NCI-H2227 treated with DMSO at 0.1 percent for 48 hours (cell line): Measurements from ENCODE around the gene GGT6.

ENCODE experiments used
- DNase-seq: peaks from one replicate; lab custom pipeline; 2025; lab: John Stamatoyannopoulos, UW

Gene GGT6

GRCh38 chr17:4522661-4523060 lies 37.7 kb downstream of the GGT6 start:
- DNase-seq, result no peak

DNA sequence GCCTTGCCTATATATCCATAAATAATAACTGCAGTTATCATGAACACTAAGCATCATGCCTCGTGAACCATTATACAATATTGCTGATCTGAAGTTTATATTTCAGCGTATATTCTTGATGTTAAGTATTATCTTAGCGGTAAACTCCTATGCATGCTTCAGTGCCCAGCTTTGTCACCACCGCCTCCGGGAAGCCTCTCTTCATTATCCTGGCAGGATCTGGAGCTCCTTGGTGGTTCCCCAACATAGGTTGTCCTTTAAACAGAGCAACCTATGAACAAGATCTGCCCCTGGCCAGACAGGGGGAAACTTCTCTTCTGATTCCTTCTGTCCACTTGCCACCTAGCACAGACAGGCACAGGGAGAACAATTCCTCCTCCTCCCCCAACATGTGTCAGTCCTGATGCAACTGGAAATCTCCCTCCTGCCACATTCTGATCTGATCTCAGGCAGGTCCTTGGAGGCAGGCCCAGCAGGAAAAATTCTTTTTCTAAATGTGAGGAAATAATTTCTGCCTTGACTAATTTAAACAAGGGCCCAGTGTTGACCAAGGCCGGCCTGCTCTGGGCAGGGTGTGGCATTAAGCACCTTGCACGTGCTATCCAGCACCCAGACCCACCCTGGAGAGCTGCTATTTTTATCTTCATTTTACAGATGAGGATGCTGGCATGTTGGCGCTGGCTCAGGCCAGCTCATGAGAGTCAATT lies 39.3 kb downstream of the GGT6 start:
- no peak for DNase-seq

DNA sequence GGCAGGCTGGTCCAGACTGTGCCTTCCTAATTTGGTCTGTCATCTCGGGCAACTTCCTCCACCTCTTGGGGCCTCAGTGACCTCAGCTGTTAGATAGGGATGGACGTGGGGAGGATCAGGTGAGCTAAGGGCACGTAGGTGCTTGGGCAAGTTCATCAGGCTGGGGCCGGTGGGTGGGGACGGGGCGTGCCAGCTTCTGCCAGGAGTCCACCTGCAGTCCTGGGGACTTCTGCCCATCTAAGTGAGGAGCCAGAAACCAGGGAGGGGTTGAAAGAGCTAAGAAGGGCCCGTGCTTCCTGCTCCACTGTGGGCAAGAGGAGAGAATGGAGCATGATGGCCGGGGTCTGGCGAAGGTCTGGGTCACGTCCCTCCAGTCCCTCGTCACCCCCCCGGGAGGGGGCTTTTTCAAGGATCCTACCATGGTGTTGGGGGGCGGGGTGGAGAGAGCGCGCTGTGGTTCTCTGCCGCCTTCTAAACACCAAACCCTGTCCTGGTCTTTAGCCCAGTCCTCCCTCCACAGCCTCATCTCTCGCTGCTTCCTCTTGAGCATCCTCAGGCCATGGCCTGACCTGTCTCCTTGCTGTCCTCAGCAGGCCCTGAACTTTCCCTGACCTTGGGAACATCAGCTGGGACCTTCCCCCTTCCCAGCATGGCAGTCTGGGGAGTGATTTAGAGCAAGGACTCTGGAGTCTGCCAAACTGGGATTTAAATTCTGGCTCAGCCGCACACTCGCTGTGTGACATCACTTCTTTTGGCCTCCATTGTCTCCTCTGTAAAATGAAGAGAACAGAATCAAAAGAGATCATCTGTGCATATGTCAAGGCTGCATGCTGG lies 40.1 kb downstream of the GGT6 start:
- DNase-seq, result no peak

GRCh38 chr17:4519361-4519788 lies 41.0 kb downstream of the GGT6 start:
- no peak for DNase-seq

- DNase-seq, result no peak
Observed at GRCh38 chr17:4518901-4519300, 41.5 kb downstream of the GGT6 start.

DNA sequence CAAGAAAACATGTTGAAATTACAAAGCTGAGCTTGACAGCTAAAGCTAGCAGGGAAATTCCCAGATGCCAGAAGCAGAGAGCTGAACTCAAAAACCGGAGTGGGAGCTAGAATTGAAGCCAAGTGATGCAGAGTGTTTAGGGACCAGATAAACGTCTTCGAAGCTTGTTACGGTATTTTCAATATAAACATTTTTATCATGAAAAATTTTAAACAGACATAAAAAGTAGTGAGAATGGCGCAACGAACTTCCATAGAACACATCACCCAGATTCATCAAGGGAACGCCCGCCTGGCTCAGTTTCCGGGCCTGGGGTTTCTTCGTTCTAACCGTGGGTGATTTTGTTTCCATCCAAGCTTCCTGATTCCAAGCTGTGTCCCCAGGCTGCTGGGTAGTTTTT lies 43.6 kb downstream of the GGT6 start:
- DNase-seq, result no peak

- DNase-seq, result no peak
Observed at GRCh38 chr17:4515501-4515900, 44.9 kb downstream of the GGT6 start.

DNA sequence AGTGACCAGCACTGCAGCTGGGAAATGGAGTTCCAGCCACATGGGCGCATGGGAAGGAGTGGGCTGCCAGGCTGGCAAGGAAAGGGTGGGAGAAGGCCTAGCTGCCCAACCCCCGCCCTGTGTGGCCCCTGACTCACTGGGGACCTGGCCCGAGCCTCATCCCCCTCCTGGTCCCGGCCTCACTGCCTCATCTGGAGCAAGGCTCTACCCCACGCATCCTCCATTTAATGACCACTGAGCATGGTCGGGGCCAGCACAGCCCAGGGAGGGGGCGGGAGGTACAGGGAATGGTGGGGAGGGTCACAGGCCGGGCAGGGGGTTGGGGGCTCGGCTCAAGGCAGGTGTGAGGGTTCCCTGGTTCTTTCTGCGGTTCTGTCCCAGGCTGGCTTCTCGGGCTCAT lies 45.6 kb downstream of the GGT6 start:
- no peak for DNase-seq

DNA sequence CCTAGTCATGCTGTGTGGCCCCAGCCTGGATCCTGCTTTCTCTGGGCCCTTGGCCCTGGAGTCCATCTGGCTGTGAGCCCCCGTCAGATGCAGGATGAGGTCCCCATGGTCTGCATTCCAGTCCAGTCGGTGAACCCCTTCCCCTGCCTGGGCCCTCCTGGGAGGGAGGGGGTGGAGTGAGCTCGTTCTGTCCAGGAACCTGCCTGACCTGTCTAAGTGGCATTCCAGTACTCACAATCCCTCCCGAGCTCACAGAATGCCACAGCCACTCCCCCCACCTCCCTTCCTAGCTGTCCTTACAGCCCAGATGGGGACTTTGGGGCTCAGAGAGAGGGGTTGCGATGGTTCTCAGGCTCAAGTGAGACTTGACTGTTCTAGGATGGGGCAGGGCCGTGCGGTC lies 46.2 kb downstream of the GGT6 start:
- no peak for DNase-seq

- no peak for DNase-seq
Observed at GRCh38 chr17:4513113-4514032, 47.0 kb downstream of the GGT6 start.

- no peak for DNase-seq
Observed at GRCh38 chr17:4512156-4513112, 47.9 kb downstream of the GGT6 start.

GRCh38 chr17:4511199-4511932 lies 49.0 kb downstream of the GGT6 start:
- DNase-seq, result no peak

- no peak for DNase-seq
Observed at GRCh38 chr17:4510618-4510941, 49.8 kb downstream of the GGT6 start.

DNA sequence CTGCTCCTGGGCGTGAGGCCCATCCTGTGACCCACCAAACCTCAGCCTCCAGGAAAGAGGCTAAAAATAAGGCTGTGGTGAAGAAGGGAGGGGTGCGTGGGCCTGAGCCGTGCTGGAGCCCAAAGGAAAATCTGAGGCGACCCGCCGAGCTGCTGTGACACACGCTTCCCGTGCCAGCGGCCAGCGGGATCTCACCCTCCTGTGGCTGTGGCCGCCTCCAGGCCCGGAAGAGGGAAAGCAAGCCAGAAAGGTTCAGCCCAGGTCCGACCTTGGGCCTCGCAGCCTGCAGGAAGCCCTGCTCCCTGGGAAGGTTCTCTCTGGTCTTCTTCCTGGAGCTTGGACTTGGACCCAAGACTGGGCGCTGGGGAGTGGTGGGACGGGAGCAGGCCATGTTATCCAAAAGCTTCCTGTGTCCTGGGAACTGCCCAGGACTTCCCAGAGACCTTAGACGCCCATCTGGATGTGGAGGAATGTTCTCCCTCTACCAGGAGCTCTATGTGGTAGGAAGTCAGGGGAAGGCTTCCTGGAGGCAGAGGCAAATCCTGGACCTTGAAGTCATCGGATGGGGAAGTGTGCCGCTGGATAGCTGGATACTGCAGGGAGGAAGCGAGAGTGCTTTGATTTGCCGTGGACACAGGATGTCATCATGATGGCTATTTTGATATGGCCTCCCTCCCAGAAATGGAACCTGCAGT lies 50.3 kb downstream of the GGT6 start:
- DNase-seq, result no peak

DNA sequence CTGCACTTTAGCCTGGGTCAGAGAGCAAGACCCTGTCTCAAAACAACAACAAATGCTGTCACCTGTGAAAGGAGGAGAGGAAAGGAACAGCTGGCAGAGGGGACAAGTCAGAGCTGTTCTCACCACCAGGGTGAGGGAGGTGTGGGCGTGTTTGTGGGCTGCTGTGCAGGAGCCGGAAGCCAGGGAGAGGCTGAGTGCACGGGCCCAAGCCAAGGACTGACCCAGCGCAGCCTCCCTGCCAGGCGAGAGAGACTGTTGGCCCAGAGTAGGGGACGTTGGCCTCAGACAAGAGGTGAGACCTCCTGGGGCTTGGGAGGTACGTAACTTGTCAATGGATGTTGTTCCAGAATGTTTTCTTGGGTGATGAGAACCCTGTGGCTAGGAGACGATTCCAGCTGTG lies 51.0 kb downstream of the GGT6 start:
- no peak for DNase-seq

GRCh38 chr17:4508207-4508606 lies 52.2 kb downstream of the GGT6 start:
- DNase-seq, result no peak

DNA sequence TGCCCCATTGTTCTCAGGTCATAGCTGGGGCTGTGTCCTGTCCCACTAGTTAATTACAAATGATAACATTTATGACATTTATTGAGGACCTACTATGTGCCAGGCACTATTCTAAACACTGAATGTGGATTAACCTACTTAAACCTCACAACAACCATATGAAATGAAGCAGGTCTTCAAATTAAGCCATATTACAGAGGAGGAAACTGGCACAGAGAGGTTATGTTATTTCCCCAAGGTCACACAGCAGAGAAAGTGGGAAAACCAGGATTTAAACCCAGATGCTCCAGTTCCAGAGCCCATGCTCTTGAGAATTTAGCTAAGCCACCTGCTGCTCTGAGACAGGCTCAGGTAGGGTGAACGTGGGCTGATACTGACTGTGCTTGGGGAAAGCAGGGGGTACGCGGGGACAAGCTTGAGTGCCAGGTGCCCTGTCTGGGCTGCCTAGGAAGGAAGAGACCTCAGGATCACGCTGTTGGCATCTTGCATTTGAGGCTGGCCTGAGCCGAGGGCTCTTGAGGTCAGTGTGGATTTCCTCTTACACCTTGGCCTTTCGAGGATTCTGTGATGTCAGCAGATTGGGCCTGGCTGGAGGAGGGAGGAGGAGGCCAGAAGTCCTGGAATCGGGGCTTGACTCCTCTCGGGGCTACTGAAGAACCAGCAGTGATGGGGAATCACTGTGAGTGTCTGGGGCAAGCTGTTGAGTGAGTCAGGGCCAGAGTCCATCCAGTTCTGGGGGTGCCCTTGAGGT lies 52.8 kb downstream of the GGT6 start:
- DNase-seq, result no peak
